SU-DHL-6 (cell line): ENCODE data around the gene HIVEP2.

Experiments used
- H2AFZ ChIP-seq: fragments of 200-600 bp; sonication (generic); 2 replicates; pipeline ENCODE4 v1.6.1; 2014; ENCODE audit warnings: low read depth, mild to moderate bottlenecking, moderate library complexity, mixed read lengths, antibody characterized with exemption, low read length; ENCODE audit not compliant: severe bottlenecking
- H3F3A ChIP-seq: fragments of 200-600 bp; shearing (Covaris generic); 2 replicates; pipeline ENCODE4 v1.6.0; 2016; ENCODE audit warnings: antibody characterized with exemption, mild to moderate bottlenecking; ENCODE audit not compliant: insufficient read depth
- H3K27ac ChIP-seq: fragments of 200-600 bp; sonication (generic); 2 replicates; pipeline ENCODE4 v1.5.1; 2016; ENCODE audit warnings: low read depth, mild to moderate bottlenecking, low read length, moderate library complexity, mixed read lengths
- H3K27me3 ChIP-seq: fragments of 200-600 bp; sonication (generic), shearing (Covaris generic); 2 replicates; pipeline ENCODE4 v1.6.0; 2014; ENCODE audit warnings: mild to moderate bottlenecking, low read length
- H3K36me3 ChIP-seq: fragments of 200-600 bp; sonication (generic); 2 replicates; pipeline ENCODE4 v1.6.1; 2014; ENCODE audit warnings: mild to moderate bottlenecking, low read length, mixed read lengths
- H3K4me2 ChIP-seq: fragments of 300-600, 200-600 bp; shearing (Covaris generic), sonication (generic); 2 replicates; pipeline ENCODE4 v1.6.0; 2014; ENCODE audit warnings: low read length, low read depth, mild to moderate bottlenecking; ENCODE audit not compliant: poor library complexity, severe bottlenecking
- H3K4me3 ChIP-seq: fragments of 200-600 bp; sonication (generic); 2 replicates; pipeline ENCODE4 v1.5.1; 2014; ENCODE audit warnings: antibody characterized with exemption, low read length, mild to moderate bottlenecking, mixed read lengths; ENCODE audit not compliant: insufficient read depth, poor library complexity, severe bottlenecking
- H3K79me2 ChIP-seq: fragments of 200-600 bp; sonication (generic); 2 replicates; pipeline ENCODE4 v1.6.1; 2014; ENCODE audit warnings: mild to moderate bottlenecking, low read length, moderate library complexity; ENCODE audit not compliant: insufficient read depth
- H3K9ac ChIP-seq: fragments of 200-600 bp; sonication (generic); 2 replicates; pipeline ENCODE4 v1.7.0; 2014; ENCODE audit warnings: mild to moderate bottlenecking, low read length
- H3K9me2 ChIP-seq: fragments of 200-600 bp; sonication (generic); replicated peaks from 2 replicates; pipeline ENCODE4 v1.6.1; 2014; ENCODE audit warnings: low read length; ENCODE audit not compliant: insufficient read depth
- H3K9me3 ChIP-seq: fragments of 200-600 bp; sonication (generic); 2 replicates; pipeline ENCODE4 v1.6.1; 2014; ENCODE audit warnings: low read length, mixed read lengths; ENCODE audit not compliant: insufficient read depth
- H4K20me1 ChIP-seq: fragments of 200-600 bp; sonication (generic); 2 replicates; pipeline ENCODE4 v1.6.1; 2014; ENCODE audit warnings: low read depth, mild to moderate bottlenecking, antibody characterized with exemption, low read length, moderate library complexity, mixed read lengths
- CTCF ChIP-seq: fragments of 200-600 bp; sonication (generic); IDR thresholded peaks from one replicate; pipeline ENCODE4 v1.5.1; 2017; ENCODE audit warnings: antibody characterized with exemption, mild to moderate bottlenecking, low read length, moderate library complexity; ENCODE audit not compliant: insufficient read depth, poor library complexity, severe bottlenecking
- EZH2phosphoT487 ChIP-seq: fragments of 200-600 bp; sonication (generic), shearing (Covaris generic); conservative IDR thresholded peaks from 2 replicates; pipeline ENCODE4 v1.6.1; 2018; ENCODE audit warnings: mild to moderate bottlenecking, antibody characterized with exemption, low read length, moderate library complexity, mixed read lengths

Gene HIVEP2

GRCh38 chr6:142851601-142852000 lies 93.4 kb downstream of the HIVEP2 start:
- no peaks in the 10 kb centered on the region for H3K79me2 ChIP-seq

GRCh38 chr6:142850679-142851423 lies 94.1 kb downstream of the HIVEP2 start:
- Histone ChIP-seq H2AFZ (no peak overlapping the region), H3K9me3 (no peaks in the 10 kb centered on the region), H3K36me3 (no peaks in the 10 kb centered on the region), H3K4me2 (no peak overlapping the region), H3K79me2 (no peaks in the 10 kb centered on the region), H3K9ac (no peak overlapping the region), H3K27ac (no peak overlapping the region), H3F3A (0 out of 2 replicates have a peak, but pooled peaks cover 9% of the 10 kb centered on the region), H3K9me2 (no peaks in the 10 kb centered on the region), H3K27me3 (no peaks in the 10 kb centered on the region), H4K20me1 (no peaks in the 10 kb centered on the region), H3K4me3 (no peak overlapping the region)
- no peak for TF ChIP-seq CTCF
- no peak for TF ChIP-seq EZH2phosphoT487

More at GRCh38 chr6:142851601-142852000, 93.4 kb downstream of the HIVEP2 start:
- no peaks in the 10 kb centered on the region for H3K9me2 ChIP-seq
- H3K9me3 ChIP-seq: no peaks in the 10 kb centered on the region
- no peak for TF ChIP-seq CTCF
- TF ChIP-seq EZH2phosphoT487: no peak
- H3K9ac ChIP-seq: no peak overlapping the region
- H3F3A ChIP-seq: peaks cover 14% of the 10 kb centered on the region
- H3K4me2 ChIP-seq: no peak overlapping the region
- no peaks in the 10 kb centered on the region for H4K20me1 ChIP-seq
- H3K27me3 ChIP-seq: no peaks in the 10 kb centered on the region
- H2AFZ ChIP-seq: no peak overlapping the region
- H3K4me3 ChIP-seq: no peak overlapping the region
- H3K27ac ChIP-seq: no peak overlapping the region
- H3K36me3 ChIP-seq: no peaks in the 10 kb centered on the region

- H2AFZ ChIP-seq: no peak overlapping the region
- H3K27ac ChIP-seq: no peak overlapping the region
- no peaks in the 10 kb centered on the region for H4K20me1 ChIP-seq
- no peaks in the 10 kb centered on the region for H3K9me2 ChIP-seq
- H3K27me3 ChIP-seq: no peaks in the 10 kb centered on the region
- no peaks in the 10 kb centered on the region for H3K9me3 ChIP-seq
- no peak overlapping the region for H3K9ac ChIP-seq
- H3K4me3 ChIP-seq: no peak overlapping the region
- H3K36me3 ChIP-seq: no peaks in the 10 kb centered on the region
- no peak overlapping the region for H3K4me2 ChIP-seq
- H3K79me2 ChIP-seq: no peaks in the 10 kb centered on the region
- 0 out of 2 replicates have a peak, but pooled peaks cover 9% of the 10 kb centered on the region for H3F3A ChIP-seq
- TF ChIP-seq CTCF: no peak
- no peak for TF ChIP-seq EZH2phosphoT487
Measured at GRCh38 chr6:142848976-142849375, 96.0 kb downstream of the HIVEP2 start.
